ENCODE measurements around the gene CMTR1. TPM values are rescaled to one million over a fixed set of nuclear protein-coding genes. Genes with fewer than 3 reads are reported as not detected.

CMTR1 gene
- total RNA-seq, 1 experiment from 2014 or later, result 37.7 TPM

DNA sequence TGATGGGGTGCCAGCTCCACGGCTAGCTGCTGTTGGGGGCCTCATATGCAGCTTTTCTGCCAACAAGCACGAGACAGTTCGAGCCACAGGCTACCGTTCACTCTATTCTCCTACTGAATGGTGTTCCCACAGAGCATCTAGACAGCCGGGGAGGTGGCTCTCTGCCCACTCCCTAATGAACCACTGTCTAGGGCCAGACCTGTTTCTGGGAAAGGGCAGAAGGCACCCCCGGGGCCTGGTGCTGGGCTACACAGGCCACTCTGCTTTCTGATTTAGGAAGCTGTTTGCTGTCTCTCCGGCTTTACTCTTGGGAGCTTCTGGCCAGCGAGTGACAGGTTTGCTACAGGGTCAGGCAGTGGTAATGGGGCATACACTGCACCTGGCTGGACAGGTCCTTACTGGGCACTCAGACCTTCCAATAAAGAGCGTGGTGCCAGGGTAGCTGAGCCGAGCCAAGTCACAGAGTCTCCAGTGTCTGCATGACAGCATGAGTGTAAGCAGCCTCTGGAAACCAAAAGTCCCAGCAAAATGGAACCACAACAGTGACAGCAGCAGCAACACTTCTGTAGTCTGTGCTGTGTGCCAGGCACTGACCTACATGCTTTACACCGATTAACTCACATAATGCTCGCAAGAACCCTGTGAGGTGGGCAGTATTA is 58.3 kb downstream of the CMTR1 start:
- no peaks in the 10 kb centered on the region for H3K9me3 ChIP-seq (ENCODE audit: control insufficient read depth, insufficient read depth, low read depth, low read length)
- in situ Hi-C loops (cut with HindIII; ENCODE audit: low pct_unique_long_range_greater_than_20kb, low sequenced_read_pairs) (no loop called here), intact Hi-C loops (cut with micrococcal nuclease; ENCODE audit: unreplicated experiment) (no loop called here)

DNA sequence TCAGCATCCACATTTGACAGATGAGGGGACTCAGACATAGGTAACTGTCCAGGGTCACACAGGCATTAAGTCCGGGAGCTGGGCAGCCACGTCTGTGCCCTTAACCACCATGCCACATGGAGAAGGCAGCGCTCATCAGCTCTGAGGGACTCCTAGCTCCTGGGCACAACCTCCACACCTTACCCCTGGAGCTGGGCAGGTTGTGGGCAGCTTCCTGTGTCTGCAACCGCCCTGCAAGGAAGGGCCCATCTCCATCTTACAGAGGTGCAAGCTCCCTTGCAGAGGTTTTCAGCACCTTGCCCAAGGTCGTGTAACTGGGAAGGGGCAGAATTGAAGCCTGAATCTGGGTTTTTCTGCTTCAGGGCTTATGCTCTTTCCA is 58.8 kb downstream of the CMTR1 start:
- no peaks in the 10 kb centered on the region for H3K27me3 ChIP-seq (ENCODE audit: control insufficient read depth, insufficient read depth, low read length)
- in situ Hi-C loops (cut with HindIII; ENCODE audit: low pct_unique_long_range_greater_than_20kb, low sequenced_read_pairs), result no loop called here
- ATAC-seq, result 0 out of 2 replicates have a peak, but pooled peaks have one; percentile 14
- no TSS peak for BruUV-seq (replicated peaks)
- no peaks in the 10 kb centered on the region for H3K36me3 ChIP-seq (ENCODE audit: control insufficient read depth, insufficient read depth, low read length)
- TF ChIP-seq, protein P1, sequence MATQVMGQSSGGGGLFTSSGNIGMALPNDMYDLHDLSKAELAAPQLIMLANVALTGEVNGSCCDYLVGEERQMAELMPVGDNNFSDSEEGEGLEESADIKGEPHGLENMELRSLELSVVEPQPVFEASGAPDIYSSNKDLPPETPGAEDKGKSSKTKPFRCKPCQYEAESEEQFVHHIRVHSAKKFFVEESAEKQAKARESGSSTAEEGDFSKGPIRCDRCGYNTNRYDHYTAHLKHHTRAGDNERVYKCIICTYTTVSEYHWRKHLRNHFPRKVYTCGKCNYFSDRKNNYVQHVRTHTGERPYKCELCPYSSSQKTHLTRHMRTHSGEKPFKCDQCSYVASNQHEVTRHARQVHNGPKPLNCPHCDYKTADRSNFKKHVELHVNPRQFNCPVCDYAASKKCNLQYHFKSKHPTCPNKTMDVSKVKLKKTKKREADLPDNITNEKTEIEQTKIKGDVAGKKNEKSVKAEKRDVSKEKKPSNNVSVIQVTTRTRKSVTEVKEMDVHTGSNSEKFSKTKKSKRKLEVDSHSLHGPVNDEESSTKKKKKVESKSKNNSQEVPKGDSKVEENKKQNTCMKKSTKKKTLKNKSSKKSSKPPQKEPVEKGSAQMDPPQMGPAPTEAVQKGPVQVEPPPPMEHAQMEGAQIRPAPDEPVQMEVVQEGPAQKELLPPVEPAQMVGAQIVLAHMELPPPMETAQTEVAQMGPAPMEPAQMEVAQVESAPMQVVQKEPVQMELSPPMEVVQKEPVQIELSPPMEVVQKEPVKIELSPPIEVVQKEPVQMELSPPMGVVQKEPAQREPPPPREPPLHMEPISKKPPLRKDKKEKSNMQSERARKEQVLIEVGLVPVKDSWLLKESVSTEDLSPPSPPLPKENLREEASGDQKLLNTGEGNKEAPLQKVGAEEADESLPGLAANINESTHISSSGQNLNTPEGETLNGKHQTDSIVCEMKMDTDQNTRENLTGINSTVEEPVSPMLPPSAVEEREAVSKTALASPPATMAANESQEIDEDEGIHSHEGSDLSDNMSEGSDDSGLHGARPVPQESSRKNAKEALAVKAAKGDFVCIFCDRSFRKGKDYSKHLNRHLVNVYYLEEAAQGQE (IDR thresholded peaks at IDR 0.05; ENCODE audit: insufficient read depth in 1 of 2, low read depth in 2 of 2, low read length in 1 of 2), result no peak
- TF ChIP-seq POLR2AphosphoS5 (IDR thresholded peaks at IDR 0.05; ENCODE audit: low read depth, low read length) (no peak), SIN3A (IDR thresholded peaks at IDR 0.05; ENCODE audit: borderline replicate concordance, insufficient read depth, low read depth, low read length) (no peak), TCF7L2 (IDR thresholded peaks at IDR 0.05; ENCODE audit: low read depth, low read length) (no peak)
- TF ChIP-seq, protein P2, sequence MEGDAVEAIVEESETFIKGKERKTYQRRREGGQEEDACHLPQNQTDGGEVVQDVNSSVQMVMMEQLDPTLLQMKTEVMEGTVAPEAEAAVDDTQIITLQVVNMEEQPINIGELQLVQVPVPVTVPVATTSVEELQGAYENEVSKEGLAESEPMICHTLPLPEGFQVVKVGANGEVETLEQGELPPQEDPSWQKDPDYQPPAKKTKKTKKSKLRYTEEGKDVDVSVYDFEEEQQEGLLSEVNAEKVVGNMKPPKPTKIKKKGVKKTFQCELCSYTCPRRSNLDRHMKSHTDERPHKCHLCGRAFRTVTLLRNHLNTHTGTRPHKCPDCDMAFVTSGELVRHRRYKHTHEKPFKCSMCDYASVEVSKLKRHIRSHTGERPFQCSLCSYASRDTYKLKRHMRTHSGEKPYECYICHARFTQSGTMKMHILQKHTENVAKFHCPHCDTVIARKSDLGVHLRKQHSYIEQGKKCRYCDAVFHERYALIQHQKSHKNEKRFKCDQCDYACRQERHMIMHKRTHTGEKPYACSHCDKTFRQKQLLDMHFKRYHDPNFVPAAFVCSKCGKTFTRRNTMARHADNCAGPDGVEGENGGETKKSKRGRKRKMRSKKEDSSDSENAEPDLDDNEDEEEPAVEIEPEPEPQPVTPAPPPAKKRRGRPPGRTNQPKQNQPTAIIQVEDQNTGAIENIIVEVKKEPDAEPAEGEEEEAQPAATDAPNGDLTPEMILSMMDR (IDR thresholded peaks at IDR 0.05), result no peak
- no peak for DNase-seq (ENCODE audit: low read depth, low spot score)
- no peak overlapping the region for H3K4me3 ChIP-seq (ENCODE audit: low read depth in 2 of 2, low read length in 2 of 2)
- ChIA-PET CTCF (no interaction called here), POLR2A (no interaction called here)
- H3K9me3 ChIP-seq (ENCODE audit: control insufficient read depth, insufficient read depth, low read depth, low read length), result no peaks in the 10 kb centered on the region
- intact Hi-C loops (cut with micrococcal nuclease; ENCODE audit: unreplicated experiment), result no loop called here
- H3K4me1 ChIP-seq (ENCODE audit: control insufficient read depth, insufficient read depth, low read length), result peaks cover 49% of the 10 kb centered on the region
- peak overlapping the region; percentile 69 for H3K27ac ChIP-seq (ENCODE audit: low read length)

More for the DNA sequence above, 58.3 kb downstream of the CMTR1 start:
- Histone ChIP-seq H3K27me3 (ENCODE audit: control insufficient read depth, insufficient read depth, low read length) (no peaks in the 10 kb centered on the region), H3K4me3 (ENCODE audit: low read depth in 2 of 2, low read length in 2 of 2) (no peak overlapping the region), H3K27ac (ENCODE audit: low read length) (peak overlapping the region; percentile 77), H3K4me1 (ENCODE audit: control insufficient read depth, insufficient read depth, low read length) (peaks cover 47% of the 10 kb centered on the region), H3K36me3 (ENCODE audit: control insufficient read depth, insufficient read depth, low read length) (no peaks in the 10 kb centered on the region)
- TF ChIP-seq SIN3A (IDR thresholded peaks at IDR 0.05; ENCODE audit: borderline replicate concordance, insufficient read depth, low read depth, low read length), result no peak
- TF ChIP-seq POLR2AphosphoS5 (IDR thresholded peaks at IDR 0.05; ENCODE audit: low read depth, low read length), result no peak
- TF ChIP-seq TCF7L2 (IDR thresholded peaks at IDR 0.05; ENCODE audit: low read depth, low read length), result no peak
- TF ChIP-seq, protein P1 (IDR thresholded peaks at IDR 0.05; ENCODE audit: insufficient read depth in 1 of 2, low read depth in 2 of 2, low read length in 1 of 2), result no peak
- TF ChIP-seq, protein P2 (IDR thresholded peaks at IDR 0.05), result no peak
- ATAC-seq (peak; percentile 27), DNase-seq (ENCODE audit: low read depth, low spot score) (no peak)
- BruUV-seq (replicated peaks), result no TSS peak
- POLR2A ChIA-PET, result interaction anchor here (0.6 kb wide), 1 partner anchor 126 kb away, joined by 4 read pairs; no protein-coding TSS in a partner anchor
- CTCF ChIA-PET, result interaction anchor here (0.6 kb wide), 1 partner anchor 301 kb away, joined by 5 read pairs; no protein-coding TSS in a partner anchor

Data from Panc1 (cell line).